Effector memory CD4-positive, alpha-beta T cell (primary cell): ENCODE data around the gene MGAT4A.

Experiments
- DNase-seq, 3 donors: peaks; one replicate each; pipeline ENCODE4 v3.0.0-alpha.2; 2020
- H3K27ac ChIP-seq: 2 replicates; pipeline ENCODE4 v1.7.0; 2013; ENCODE audit warnings: mild to moderate bottlenecking, low read length, moderate library complexity; ENCODE audit not compliant: insufficient read depth, poor library complexity, severe bottlenecking
- H3K27me3 ChIP-seq: replicated peaks from 2 replicates; pipeline ENCODE4 v1.7.0; 2013; ENCODE audit warnings: mild to moderate bottlenecking, low read length; ENCODE audit not compliant: insufficient read depth, control insufficient read depth, poor library complexity, severe bottlenecking
- H3K36me3 ChIP-seq: 2 replicates; pipeline ENCODE4 v1.7.0; 2013; ENCODE audit warnings: mild to moderate bottlenecking, low read length, moderate library complexity; ENCODE audit not compliant: control insufficient read depth, insufficient read depth
- H3K4me1 ChIP-seq: 2 replicates; pipeline ENCODE4 v1.7.0; 2013; ENCODE audit warnings: low read length, mild to moderate bottlenecking; ENCODE audit not compliant: control insufficient read depth, insufficient read depth, poor library complexity, severe bottlenecking
- H3K4me3 ChIP-seq: 2 replicates; pipeline ENCODE4 v1.7.0; 2013; ENCODE audit warnings: low read length, low read depth, mild to moderate bottlenecking; ENCODE audit not compliant: insufficient read depth, poor library complexity, severe bottlenecking
- H3K9me3 ChIP-seq: 2 replicates; pipeline ENCODE4 v1.7.0; 2013; ENCODE audit warnings: mild to moderate bottlenecking, low read length, moderate library complexity; ENCODE audit not compliant: control insufficient read depth

MGAT4A gene

GRCh38 chr2:98772536-98772935, 41.6 kb upstream of the MGAT4A start:
- Histone ChIP-seq H3K27ac (peak overlapping the region; percentile 79), H3K36me3 (no peaks in the 10 kb centered on the region), H3K27me3 (no peaks in the 10 kb centered on the region), H3K4me1 (peaks cover 63% of the 10 kb centered on the region), H3K4me3 (peak overlapping the region; percentile 46), H3K9me3 (no peaks in the 10 kb centered on the region)
- no peak for DNase-seq

GRCh38 chr2:98771721-98772524, 41.0 kb upstream of the MGAT4A start:
- peaks cover 69% of the 10 kb centered on the region for H3K4me1 ChIP-seq
- H3K27me3 ChIP-seq: no peaks in the 10 kb centered on the region

GRCh38 chr2:98771264-98771663, 40.3 kb upstream of the MGAT4A start:
- H3K27ac ChIP-seq: peak overlapping the region; percentile 79

More at GRCh38 chr2:98771721-98772524, 41.0 kb upstream of the MGAT4A start:
- Histone ChIP-seq H3K36me3 (no peaks in the 10 kb centered on the region), H3K27ac (peak overlapping the region; percentile 79), H3K4me3 (peak overlapping the region; percentile 46), H3K9me3 (no peaks in the 10 kb centered on the region)
- peak; percentile 32 to 61 (median 47) for DNase-seq

GRCh38 chr2:98769784-98770183, 38.9 kb upstream of the MGAT4A start:
- peak overlapping the region; percentile 8 for H3K4me3 ChIP-seq
- peaks cover 82% of the 10 kb centered on the region for H3K4me1 ChIP-seq

More at GRCh38 chr2:98771264-98771663, 40.3 kb upstream of the MGAT4A start:
- Histone ChIP-seq H3K4me1 (peaks cover 75% of the 10 kb centered on the region), H3K27me3 (no peaks in the 10 kb centered on the region), H3K4me3 (peak overlapping the region; percentile 46), H3K9me3 (no peaks in the 10 kb centered on the region), H3K36me3 (no peaks in the 10 kb centered on the region)
- DNase-seq: no peak

GRCh38 chr2:98769114-98769476, 38.2 kb upstream of the MGAT4A start:
- Histone ChIP-seq H3K27ac (peak overlapping the region; percentile 79), H3K4me1 (peaks cover 77% of the 10 kb centered on the region), H3K36me3 (no peaks in the 10 kb centered on the region), H3K9me3 (no peaks in the 10 kb centered on the region), H3K27me3 (no peaks in the 10 kb centered on the region), H3K4me3 (peak overlapping the region; percentile 2)
- no peak for DNase-seq

More at GRCh38 chr2:98769784-98770183, 38.9 kb upstream of the MGAT4A start:
- H3K9me3 ChIP-seq: no peaks in the 10 kb centered on the region
- no peaks in the 10 kb centered on the region for H3K27me3 ChIP-seq
- H3K27ac ChIP-seq: peak overlapping the region; percentile 79
- peak; percentile 18 to 45 (median 37) for DNase-seq
- H3K36me3 ChIP-seq: no peaks in the 10 kb centered on the region

GRCh38 chr2:98768384-98769113, 37.6 kb upstream of the MGAT4A start:
- Histone ChIP-seq H3K4me1 (peaks cover 71% of the 10 kb centered on the region), H3K27ac (peak overlapping the region; percentile 79), H3K4me3 (peak overlapping the region; percentile 2)

GRCh38 chr2:98764499-98764898, 33.6 kb upstream of the MGAT4A start:
- Histone ChIP-seq H3K4me1 (peaks cover 62% of the 10 kb centered on the region), H3K36me3 (no peaks in the 10 kb centered on the region)

More at GRCh38 chr2:98768384-98769113, 37.6 kb upstream of the MGAT4A start:
- no peaks in the 10 kb centered on the region for H3K9me3 ChIP-seq
- H3K27me3 ChIP-seq: no peaks in the 10 kb centered on the region
- H3K36me3 ChIP-seq: no peaks in the 10 kb centered on the region
- no peak for DNase-seq

GRCh38 chr2:98763209-98763951, 32.4 kb upstream of the MGAT4A start:
- DNase-seq: no peak
- no peak overlapping the region for H3K27ac ChIP-seq
- peaks cover 60% of the 10 kb centered on the region for H3K4me1 ChIP-seq
- no peaks in the 10 kb centered on the region for H3K9me3 ChIP-seq
- no peaks in the 10 kb centered on the region for H3K27me3 ChIP-seq
- H3K36me3 ChIP-seq: no peaks in the 10 kb centered on the region
- no peak overlapping the region for H3K4me3 ChIP-seq

More at GRCh38 chr2:98764499-98764898, 33.6 kb upstream of the MGAT4A start:
- Histone ChIP-seq H3K4me3 (no peak overlapping the region), H3K27ac (no peak overlapping the region), H3K27me3 (no peaks in the 10 kb centered on the region), H3K9me3 (no peaks in the 10 kb centered on the region)
- no peak for DNase-seq

- H3K27me3 ChIP-seq: no peaks in the 10 kb centered on the region
- H3K4me1 ChIP-seq: peaks cover 60% of the 10 kb centered on the region
- H3K9me3 ChIP-seq: no peaks in the 10 kb centered on the region
- H3K4me3 ChIP-seq: peak overlapping the region; percentile 5
- H3K27ac ChIP-seq: peak overlapping the region; percentile 52
- DNase-seq: no peak
- H3K36me3 ChIP-seq: no peaks in the 10 kb centered on the region
These were observed 31.0 kb upstream of the MGAT4A start for GRCh38 chr2:98761909-98762308.
